ENCODE measurements around the gene HRH1. TPM values are rescaled to one million over a fixed set of nuclear protein-coding genes. Genes with fewer than 3 reads are reported as not detected.
A peak's percentile ranks its signal among the peaks of the same experiment; 100 is the strongest.

HRH1 gene
- total RNA-seq, 1 donor from 2014 or later = 3.2 TPM

GRCh38 chr3:11271986-11272904 lies 118.0 kb downstream of the HRH1 start, which contains the start of gene ATG7:
ATG7 (plus strand) TSS chr3:11272397; CDS start chr3:11298696, 26,299 bp downstream.
- TF ChIP-seq CTCF (IDR thresholded peaks at IDR 0.05; ENCODE audit: insufficient read depth, low read length, poor library complexity, severe bottlenecking) = no peak
- DNase-seq (ENCODE audit: low read depth) = peak; percentile 77
- Histone ChIP-seq H3K36me3 (ENCODE audit: control insufficient read depth, insufficient read depth, low read length) (peaks cover 3% of the 10 kb centered on the region), H3K27me3 (ENCODE audit: control insufficient read depth, insufficient read depth, low read length) (no peaks in the 10 kb centered on the region), H3K4me3 (ENCODE audit: low read depth, low read length) (peak within 1 kb of the TSS; percentile 93)

DNA sequence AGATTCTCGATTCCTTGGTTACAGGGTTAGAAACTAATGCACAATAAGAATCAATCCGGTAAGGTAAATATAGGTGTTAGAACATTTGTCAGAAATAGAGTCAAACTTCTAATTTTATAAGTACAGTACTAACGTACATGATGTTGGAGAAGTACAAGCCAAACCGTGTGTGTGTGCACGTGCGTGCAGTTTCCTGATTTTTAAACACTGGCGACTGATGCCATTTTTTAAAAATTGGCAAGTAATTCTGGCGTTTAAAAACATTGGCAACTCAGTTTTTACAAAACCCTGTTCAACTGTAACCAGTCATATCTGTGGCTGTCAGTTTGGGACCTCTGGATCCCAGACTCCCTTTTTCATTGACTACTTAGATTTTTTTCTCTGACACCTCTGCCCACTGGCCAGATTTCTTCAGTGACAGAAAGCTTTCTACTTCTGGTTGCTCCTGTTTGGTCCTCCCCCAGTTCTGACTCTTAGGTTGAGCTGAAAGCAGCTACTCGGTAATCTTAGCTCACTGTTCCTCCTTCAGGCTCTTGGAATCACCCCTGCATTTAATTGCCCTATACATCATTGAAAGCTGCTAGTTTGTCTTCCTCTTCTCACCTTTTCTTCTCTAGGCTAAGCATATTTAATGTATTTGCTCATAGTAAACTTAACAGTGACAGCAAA lies 118.7 kb downstream of the HRH1 start:
- H3K36me3 ChIP-seq (ENCODE audit: control insufficient read depth, insufficient read depth, low read length) = peaks cover 3% of the 10 kb centered on the region
- DNase-seq (ENCODE audit: low read depth) = no peak
- no peaks in the 10 kb centered on the region for H3K27me3 ChIP-seq (ENCODE audit: control insufficient read depth, insufficient read depth, low read length)
- no peak for TF ChIP-seq CTCF (IDR thresholded peaks at IDR 0.05; ENCODE audit: insufficient read depth, low read length, poor library complexity, severe bottlenecking)
- peak overlapping the region; percentile 93 for H3K4me3 ChIP-seq (ENCODE audit: low read depth, low read length)

GRCh38 chr3:11273891-11274291 lies 119.6 kb downstream of the HRH1 start:
- no peaks in the 10 kb centered on the region for H3K27me3 ChIP-seq (ENCODE audit: control insufficient read depth, insufficient read depth, low read length)
- no peak for DNase-seq (ENCODE audit: low read depth)
- TF ChIP-seq CTCF (IDR thresholded peaks at IDR 0.05; ENCODE audit: insufficient read depth, low read length, poor library complexity, severe bottlenecking) = no peak
- peaks cover 3% of the 10 kb centered on the region for H3K36me3 ChIP-seq (ENCODE audit: control insufficient read depth, insufficient read depth, low read length)
- H3K4me3 ChIP-seq (ENCODE audit: low read depth, low read length) = no peak overlapping the region

DNA sequence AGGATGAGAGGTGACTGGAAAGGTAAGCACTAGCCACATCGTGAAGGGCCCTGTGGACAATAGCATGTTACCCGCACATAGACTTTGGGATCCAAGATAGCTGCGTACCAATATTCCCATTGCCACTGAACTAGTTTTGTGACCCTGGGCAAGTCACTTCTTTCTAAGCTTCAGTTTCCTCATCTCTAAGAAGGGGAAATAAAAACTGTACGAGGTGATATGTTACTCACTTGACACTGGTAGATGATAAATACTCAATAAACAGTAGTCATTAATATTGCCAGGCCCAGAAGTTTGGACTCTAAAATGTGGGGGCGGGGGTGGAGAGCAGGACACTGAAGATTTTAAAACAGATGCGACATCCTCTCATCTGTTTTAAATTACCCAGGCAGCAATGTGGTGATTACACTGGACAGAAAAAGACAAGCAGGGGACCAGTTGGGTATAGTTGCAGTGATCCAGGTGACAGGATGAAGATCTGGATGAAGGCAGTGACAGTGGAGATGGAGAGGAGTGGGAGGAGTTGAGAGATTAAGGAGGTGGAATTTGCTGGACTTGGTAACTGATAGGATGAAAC lies 120.4 kb downstream of the HRH1 start:
- H3K27me3 ChIP-seq (ENCODE audit: control insufficient read depth, insufficient read depth, low read length) = no peaks in the 10 kb centered on the region
- no peak for DNase-seq (ENCODE audit: low read depth)
- no peak for TF ChIP-seq CTCF (IDR thresholded peaks at IDR 0.05; ENCODE audit: insufficient read depth, low read length, poor library complexity, severe bottlenecking)
- H3K4me3 ChIP-seq (ENCODE audit: low read depth, low read length) = no peak overlapping the region
- H3K36me3 ChIP-seq (ENCODE audit: control insufficient read depth, insufficient read depth, low read length) = peaks cover 3% of the 10 kb centered on the region

DNA sequence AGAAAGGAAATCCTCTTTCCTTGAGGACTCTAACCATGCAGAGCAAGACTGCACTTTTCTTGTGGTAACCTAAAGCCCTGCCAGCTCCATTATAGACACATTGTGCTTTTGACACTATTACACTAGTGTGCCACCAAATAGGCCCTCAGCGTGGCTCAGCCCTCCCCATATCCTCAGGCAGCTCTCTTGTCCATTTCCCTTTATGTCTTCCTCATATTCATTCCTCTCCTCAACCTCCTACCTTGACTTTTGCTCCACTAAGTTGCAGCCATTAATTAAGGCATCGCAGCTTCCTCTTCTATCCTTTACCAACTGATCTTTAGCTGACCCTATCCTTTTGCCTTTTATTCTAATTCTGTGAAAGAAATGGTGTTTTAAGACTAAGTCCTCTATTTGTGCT lies 121.6 kb downstream of the HRH1 start:
- DNase-seq (ENCODE audit: low read depth) = no peak
- Histone ChIP-seq H3K36me3 (ENCODE audit: control insufficient read depth, insufficient read depth, low read length) (peaks cover 3% of the 10 kb centered on the region), H3K4me3 (ENCODE audit: low read depth, low read length) (no peak overlapping the region), H3K27me3 (ENCODE audit: control insufficient read depth, insufficient read depth, low read length) (no peaks in the 10 kb centered on the region)
- no peak for TF ChIP-seq CTCF (IDR thresholded peaks at IDR 0.05; ENCODE audit: insufficient read depth, low read length, poor library complexity, severe bottlenecking)

All from kidney epithelial cell (primary cell).